HG03439 (cell line): ENCODE data around the gene PARPBP.
A peak's percentile ranks its signal among the peaks of the same experiment; 100 is the strongest.
"Not testable (repeated sequence)": the region's sequence is repeated elsewhere in the genome, so short reads cannot be mapped to it uniquely, and the experiment has no call there.

Experiments used
- ATAC-seq: cut with Tn5 transposase; IDR thresholded peaks from one replicate; pipeline ENCODE4 v1.9.1; 2021; ENCODE audit warnings: mild to moderate bottlenecking, moderate library complexity; ENCODE audit not compliant: unreplicated experiment

Gene PARPBP

DNA sequence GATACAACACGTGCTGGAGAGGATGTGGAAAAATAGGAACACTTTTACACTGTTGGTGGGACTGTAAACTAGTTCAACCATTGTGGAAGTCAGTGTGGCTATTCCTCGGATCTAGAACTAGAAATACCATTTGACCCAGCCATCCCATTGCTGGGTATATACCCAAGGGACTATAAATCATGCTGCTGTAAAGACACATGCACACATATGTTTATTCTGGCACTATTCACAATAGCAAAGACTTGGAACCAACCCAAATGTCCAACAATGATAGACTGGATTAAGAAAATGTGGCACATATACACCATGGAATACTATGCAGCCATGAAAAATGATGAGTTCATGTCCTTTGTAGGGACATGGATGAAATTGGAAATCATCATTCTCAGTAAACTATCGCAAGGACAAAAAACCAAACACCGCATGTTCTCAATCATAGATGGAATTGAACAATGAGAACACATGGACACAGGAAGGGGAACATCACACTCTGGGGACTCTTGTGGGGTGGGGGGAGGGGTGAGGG, 27.1 kb downstream of the PARPBP start:
- not testable (repeated sequence) for ATAC-seq

DNA sequence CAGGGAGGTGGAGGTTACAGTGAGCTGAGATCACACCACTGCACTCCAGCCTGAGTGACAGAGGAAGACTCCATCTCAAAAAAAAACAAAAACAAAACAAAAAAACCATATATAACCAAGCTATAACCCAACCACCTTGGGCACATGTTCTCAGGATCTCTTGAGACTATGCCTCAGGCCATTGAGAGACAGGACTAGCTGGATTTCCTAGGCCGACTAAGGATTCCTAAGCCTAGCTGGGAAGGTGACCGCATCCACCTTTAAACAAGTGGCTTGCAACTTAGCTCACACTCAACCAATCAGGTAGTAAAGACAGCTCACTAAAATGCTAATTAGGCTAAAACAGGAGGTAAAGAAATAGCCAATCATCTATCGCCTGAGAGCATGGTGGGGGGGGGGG, 35.2 kb downstream of the PARPBP start:
- not testable (repeated sequence) for ATAC-seq

DNA sequence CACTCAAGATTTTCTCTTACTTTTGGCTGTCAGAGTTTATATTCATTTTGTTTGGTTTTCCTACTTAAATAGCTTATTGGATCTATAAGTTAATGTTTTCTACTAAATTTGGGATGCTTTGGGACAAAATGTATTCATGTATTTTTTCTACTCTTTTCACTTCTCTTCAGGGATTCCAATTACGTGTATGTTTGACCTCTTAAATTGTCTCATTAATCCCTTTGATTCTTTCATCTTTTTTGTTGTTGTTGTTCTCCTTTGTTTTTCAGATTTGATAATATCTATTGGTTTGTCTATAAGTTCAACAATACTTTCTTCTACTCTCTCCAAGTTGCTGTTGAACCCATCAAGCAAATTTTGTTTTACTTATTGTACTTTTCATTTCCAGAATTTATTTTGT, 43.4 kb downstream of the PARPBP start:
- no peak for ATAC-seq

DNA sequence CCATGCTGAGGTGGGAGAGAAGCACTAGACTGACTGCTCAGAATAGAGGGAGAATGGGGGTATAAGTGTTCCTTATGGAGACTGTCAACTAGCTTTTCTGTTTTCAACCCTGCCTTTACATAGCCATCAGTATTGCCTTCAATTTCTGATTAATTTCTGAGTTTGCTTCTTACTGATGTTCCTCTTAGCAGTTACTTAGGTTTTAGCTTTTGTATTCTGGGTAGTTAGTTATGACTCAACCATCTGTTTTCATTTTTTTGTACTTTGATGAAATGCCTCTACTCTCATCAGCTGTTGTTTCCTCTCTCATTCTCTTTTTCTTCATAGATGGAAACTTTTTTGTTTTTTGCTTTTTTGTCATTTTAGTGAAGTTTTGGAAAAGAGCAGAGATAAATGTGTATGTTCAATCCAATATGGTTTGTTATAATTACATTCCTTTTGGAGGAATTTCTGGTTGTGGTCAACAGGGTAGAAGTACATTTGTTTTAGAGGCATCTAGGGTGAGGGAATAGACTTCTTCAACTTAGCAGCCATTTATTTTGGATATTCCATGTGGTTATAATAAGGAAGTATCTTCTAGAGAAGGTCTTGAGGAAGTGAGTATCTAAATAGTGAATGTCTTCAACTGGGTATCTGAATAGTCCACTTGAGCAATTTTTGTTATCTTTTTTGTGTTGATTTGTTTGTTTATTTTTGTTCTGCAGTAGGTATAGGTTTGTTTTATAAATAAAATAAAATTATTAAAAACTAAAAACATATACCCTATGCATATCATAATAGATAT, 48.0 kb downstream of the PARPBP start:
- ATAC-seq = peak; percentile 75

DNA sequence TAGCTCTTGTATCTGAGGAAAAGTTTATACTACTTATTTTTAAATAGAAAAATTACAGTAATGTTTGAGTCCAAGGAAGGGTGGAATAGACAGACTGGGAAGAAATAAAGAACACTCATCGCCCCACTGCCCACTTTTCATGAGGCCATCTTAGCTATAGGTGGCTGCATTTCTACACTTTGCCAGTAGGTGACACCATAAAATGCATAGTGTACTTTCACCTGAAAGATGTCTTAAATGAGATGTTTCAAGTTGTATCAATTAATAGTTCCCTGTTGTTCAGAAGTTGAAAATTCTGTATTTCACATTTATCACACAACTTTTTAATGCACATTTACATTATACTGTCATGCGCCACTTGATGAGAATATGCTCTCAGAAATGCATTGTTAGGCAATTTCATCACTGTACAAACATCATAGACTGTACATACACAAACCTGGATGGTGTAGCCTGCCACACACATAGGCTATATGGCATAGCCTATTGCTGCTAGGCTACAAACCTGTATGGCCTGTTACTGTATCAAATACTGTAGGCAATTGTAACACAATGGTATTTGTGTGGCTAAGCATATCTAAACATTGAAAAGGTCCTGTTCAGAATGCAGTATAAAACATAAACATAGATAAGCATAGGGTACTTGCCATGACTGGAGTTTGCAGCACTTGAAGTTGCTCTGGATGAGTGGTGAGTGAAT, 50.1 kb downstream of the PARPBP start:
- no peak for ATAC-seq

DNA sequence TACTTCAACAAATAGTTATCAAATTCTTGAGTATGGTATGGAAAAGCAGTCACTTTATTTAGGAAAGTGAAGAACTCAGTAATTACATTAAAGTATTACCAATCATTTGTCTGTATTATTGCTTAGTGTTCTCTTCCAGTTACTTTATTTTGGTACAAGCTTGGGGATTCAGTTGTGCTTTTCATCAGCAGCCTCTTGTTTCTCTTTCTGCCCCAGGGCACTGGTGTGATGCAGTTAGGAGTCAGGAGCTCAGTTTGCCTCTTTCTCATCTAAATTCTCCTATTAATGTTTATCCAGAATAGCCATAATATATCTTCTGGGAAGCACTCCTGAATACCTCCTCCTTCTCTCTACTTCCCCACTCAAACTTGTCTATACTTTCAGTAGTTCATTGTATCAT, 52.0 kb downstream of the PARPBP start:
- no peak for ATAC-seq

DNA sequence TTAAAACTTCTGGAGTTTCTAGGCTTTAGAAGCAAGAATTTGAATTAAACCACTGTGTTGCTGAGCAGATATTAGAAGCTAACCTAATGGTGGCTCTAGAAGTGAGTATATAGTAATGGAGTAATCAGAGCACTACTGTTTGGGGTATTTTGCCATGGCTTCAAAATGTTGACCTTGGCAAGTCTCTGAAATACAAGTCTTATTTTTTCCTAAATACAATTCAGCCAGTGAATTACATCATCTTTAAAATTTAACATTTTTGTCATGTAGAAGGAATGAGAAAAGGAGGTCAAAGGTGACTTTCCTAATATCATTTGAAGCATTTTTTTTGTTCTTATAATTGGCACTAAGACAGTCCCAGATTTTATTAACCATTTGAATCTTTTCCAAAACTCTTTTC, 52.5 kb downstream of the PARPBP start:
- ATAC-seq = no peak

DNA sequence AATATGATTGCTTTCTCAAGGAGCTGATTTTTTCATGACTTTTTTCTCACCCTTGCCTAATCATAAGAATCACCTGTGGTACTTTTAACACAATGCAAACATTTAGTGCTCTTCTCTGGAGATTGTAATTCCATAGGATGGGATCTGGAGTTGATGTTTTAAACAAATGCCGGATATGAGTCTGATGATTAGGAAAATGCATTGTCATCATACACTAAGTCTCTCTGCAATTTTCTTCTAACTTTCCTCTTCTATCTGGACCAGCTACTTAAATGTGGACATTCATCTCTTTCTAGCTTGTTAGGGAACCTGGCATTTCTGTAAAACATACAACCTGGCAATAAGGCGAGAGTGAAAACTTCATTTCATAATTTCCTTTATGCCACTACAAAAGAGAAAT, 54.1 kb downstream of the PARPBP start:
- no peak for ATAC-seq

DNA sequence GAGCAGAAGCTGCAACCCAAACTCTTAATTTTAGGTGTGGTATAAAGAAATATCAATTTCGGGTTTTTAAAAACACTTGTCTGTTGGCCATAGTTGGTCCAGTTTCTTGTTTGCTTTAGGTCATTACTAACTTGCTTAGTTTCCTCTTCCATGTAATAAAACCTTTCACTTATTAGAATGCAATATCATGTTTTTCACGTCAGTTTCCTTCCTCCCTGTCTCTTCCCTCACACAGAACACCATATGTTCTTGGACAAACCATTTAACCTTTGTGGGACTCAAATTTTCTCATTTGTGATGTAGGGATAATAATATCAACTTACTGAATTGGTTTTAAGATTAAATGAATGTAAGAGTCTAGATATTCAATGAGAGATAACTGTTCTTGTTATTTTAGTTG, 54.8 kb downstream of the PARPBP start:
- ATAC-seq = no peak

DNA sequence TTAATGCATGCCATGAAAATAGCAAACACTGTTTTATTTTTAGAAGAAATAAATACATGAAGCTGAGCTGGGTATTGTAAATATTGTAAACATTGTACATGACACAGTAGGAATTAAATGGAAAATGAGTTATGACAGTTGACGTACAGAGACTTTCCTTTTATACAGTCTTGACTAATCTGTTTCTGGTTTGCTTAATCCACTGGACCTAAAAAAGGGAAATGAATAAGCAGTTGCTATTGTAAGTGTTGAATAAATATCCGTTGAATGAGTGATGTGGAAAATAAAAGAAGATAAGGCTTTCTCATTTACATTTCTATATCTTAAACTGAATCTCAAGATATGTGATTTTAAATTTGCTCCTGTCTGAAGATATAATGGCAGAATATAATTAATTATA, 62.7 kb downstream of the PARPBP start:
- ATAC-seq = no peak

DNA sequence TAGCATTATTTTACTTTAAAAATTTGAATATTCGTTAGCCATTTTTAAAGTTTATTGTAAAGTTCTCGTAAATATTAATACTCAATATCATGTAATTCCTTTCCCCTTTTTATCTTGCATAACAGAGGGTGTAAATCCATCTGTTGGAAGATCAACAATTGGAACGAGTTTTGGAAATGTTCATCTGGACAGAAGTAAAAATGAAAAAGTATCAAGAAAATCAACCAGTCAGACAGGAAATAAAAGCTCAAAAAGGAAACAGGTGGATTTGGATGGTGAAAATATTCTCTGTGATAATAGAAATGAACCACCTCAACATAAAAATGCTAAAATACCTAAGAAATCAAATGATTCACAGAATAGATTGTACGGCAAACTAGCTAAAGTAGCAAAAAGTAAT, 75.8 kb downstream of the PARPBP start:
- ATAC-seq = no peak

DNA sequence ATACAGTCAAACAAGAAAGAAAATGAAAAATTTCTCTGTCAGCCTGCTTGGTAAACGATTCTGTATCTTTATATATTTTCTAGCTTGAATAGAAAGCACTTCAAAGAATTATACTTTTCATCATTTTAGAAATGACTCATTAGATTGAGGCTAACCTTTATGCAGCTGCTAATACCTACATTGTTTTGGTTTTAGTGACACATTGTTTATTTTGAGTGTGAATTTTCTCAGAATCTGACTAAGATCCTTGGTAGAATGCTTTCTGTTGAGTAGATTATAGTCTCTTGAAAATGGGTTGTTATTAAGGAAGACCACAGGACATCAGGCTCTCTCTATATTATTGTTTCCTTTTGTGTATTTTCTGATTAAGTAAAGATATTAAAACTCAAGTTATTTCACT, 77.8 kb downstream of the PARPBP start, which contains the start of gene PMCH:
PMCH (minus strand) TSS at position 45 of the 400 bp plus-strand sequence. CDS start 63 bp downstream, outside the sequence.
- ATAC-seq = peak; percentile 84

DNA sequence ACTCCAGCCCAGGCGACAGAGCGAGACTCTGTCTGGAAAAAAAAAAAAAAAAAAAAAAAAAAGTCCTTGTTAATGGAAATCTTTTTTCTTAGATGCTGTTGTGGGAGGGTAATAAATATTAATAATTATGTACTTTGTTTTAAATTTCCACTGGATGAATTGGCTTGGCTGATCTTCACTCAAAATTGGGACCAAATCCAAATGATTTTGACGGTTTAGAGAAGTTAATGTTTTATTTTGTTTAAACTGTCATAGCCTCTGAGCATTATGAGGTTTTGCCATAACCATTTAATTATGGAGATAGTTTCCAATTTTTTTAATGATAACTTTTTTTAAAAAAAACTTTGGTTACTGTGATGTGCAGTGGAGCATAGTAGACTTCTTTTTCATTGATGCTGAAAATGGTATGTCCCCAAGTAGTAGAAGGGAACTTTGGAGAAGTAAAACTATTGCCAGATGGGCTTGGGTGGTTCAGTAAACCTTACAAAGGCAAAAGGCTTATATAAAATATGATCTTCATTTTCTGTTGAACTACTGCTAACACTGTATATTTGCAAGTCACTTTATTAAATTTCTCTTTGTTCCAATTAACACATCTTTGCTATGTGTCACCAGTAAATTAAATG, 81.6 kb downstream of the PARPBP start:
- ATAC-seq = no peak

DNA sequence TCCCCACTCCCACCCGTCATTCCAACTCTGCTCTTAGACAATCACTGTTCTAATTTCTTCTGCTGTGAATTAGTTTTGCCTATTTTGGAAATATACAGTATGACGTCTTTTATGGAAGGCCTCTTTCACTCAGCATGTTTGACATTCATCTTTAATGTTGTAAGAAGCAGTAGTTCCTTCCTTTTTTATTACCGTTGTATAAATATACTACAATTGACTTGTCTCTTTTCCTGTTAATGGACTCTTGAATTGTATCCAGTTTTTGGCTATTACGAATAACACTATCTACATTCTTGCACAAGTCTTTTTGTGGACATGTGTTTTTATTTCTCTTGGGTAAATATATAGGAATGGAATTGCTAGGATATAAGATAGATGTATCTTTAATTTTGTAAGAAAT, 82.6 kb downstream of the PARPBP start:
- ATAC-seq = no peak

DNA sequence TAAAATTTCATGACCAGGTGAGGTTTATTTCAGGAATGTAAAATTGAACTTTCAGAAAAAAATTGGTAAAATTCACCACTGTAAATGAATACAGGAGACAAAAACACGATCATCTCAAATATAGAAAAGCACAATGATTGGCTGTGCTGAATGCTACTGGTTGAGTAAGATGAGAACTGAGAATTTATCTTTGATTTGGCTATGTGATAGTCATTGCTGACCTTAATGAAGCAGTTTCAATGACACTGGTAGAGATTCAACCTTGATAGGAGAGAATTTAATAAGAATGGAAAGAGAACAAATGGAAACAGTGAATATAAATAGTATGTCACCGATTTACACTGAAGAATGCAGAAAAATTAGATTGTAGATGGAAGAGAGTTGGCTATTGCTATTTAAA, 84.0 kb downstream of the PARPBP start:
- ATAC-seq = no peak

DNA sequence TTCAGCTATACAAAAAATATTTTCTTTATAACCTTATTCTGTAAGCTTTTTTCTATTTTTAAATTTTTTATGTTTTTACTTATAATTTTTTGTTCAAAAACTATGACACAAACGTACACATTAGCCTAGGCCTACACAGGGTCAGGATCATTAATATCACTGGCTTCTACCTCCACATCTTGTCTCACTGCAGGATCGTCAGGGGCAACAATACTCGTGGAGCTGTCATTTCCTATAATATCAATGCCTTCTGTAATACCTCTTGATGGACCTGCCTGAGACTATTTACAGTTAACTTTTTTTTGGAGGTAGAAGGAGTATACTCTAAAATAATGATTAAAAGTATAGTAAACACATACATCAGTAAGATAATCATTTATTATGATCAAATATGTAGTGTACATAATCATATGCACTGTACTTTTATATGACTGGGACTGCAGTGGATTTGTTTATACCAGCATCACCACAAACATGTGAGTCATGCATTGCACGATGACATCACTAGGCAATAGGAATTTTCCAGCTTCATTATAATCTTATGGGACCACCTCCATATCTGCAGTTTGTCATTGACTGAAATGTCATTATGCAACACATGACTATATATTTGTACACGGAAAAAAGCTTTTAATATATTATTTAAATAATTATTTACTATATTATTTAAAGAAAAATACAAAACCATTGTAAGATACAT, 96.2 kb downstream of the PARPBP start:
- ATAC-seq = no peak

DNA sequence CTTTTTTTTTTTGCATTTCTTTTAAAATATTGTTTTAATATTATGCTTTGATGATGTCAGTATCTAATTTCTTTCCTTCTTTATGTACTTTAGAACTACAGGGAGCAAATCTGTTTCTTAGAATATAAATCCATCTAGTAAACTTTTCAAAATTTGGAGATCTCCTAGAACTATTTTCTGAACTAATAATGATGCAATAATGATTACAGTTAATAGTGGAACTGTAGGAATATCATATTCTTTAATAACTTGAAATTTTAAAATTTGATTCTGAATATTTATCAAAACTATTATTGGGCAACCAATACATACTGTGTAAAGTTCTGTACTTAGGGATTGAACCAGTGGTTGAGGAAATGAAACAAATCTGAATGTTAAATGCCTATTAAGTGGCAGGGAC, 100.8 kb downstream of the PARPBP start:
- ATAC-seq = no peak

DNA sequence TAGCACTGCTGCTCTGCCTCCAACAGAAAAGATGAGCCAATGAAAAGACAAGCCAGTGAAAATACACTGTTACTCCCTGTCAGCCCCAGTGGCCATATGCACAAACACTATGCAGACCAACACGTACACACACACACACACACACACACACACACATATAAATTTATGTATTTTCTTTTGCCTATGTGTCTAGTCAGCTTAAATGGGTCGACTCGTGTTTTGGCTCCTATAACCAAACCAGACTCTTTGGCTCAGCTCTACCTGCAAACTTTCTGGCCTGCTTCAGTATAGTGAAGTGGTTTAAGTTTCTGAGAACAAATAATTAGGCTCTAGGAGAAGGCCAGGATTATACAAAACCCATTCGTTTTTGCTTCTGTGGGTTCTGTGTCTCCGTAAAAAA, 108.0 kb downstream of the PARPBP start:
- no peak for ATAC-seq

DNA sequence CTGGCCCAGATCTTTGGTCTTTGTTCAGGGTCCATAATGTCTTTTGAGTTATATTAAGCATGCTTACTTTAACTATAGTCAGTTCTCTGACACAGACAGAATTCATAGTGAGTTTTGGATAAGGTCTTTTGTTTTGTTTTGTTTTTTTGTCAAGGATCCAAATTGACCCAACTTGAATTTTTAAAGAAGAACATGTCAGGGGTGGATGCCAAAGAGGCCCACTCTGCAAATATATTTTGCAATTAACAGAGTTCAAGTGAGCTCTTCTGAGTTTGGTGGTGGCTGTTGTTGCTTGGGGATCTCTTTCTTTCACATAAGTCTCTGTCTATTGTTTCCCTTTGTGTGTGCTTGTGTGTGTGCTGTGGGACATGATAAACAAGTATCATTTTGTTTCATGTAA, 112.1 kb downstream of the PARPBP start:
- ATAC-seq = no peak

DNA sequence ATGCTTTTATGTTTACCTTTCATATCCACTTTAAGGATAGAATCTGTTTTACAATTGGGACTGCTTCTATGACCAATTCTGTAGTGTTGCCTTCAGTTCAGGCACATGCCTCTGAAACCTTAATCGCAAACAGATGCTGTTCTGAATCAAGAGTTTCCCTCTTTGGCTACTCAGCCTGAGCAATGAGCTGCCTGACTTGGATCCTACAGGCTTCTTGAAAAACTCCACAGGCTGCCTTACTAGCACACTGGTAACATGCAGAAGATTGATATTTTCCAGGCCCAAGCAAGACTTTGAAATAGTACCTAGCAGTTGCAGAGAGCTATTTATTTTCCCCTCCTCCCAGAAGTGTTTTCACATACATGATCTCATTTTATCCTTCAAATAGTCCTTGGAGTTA, 112.5 kb downstream of the PARPBP start:
- no peak for ATAC-seq

DNA sequence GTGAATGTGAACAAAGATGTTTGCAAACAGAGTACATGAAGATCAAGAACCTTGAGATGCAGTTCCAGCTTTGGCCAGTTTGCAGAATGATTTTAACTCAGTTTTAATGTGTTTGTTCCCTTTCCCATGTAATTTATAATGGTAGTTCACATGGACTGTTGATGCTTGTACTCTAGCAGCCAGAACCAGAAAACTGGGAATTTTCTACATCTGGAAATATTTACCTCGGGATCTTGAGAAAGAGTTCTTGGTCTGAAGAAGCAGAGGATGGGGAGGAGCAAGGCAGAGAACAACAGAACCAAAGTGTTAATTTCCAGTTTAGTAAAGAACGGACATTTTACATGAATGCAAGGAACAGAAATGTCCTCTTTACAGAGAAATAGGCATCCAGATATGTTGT, 114.6 kb downstream of the PARPBP start:
- no peak for ATAC-seq
